Hair follicle dermal papilla cell (primary cell): ENCODE results near the gene SLC29A1. TPM values are rescaled to one million over a fixed set of nuclear protein-coding genes. Genes with fewer than 3 reads are reported as not detected.

Experiments
- small RNA-seq: library from RNA; depleted of rRNA; stranded (forward); fragments of <200 nt; gene quantifications from one replicate; pipeline ENCODE3, GENCODE V24; 2012
- total RNA-seq: library from RNA; depleted of rRNA; stranded (reverse); fragments of >200 nt; gene quantifications from 2 replicates; pipeline ENCODE4 v1.2.3, GENCODE V29; 2012

SLC29A1 gene
- total RNA-seq = 5.8 and 8.4 TPM in 2 replicates

DNA sequence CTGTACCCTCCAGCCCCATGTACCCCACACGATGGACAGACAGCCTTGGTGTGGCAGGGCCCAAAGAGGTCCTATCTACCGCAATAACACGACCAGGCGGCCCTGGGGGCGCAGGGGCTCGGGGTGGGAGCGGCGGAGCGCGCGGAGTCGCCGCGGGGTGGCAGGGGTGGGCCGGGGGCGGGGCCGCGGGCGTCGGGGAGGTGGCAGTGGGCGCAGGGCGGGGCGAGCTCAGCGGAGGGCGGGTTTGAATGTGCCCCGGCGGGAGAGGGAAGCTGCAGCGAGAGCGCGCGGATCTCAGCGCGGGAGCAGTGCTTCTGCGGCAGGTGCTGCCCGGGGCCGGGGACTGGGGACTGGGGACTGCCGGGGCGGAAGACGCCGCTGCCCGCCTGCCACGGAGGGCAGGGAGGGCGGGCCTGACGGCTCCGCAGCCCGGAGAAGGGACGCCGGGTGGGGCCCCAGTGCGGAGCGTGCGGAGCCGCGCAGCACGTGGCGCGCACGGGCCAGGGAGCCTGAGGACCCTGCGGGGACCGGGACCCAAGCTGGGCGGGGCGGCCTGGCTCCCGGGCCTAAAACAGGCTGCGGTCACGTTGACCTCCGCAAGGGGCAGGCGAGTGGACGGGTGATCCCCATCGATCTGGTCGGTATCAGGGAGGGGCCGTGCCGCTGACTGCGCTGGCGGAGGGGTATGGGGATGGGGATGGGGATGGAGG lies at the start of gene SLC29A1:
SLC29A1 (plus strand) TSS at position 277 of the 710 bp plus-strand sequence. CDS start 3,719 bp downstream, outside the sequence.

GRCh38 chr6:44216677-44217331 lies 6.6 kb upstream of the SLC29A1 start, which contains the start of gene MYMX:
Gene MYMX (plus strand): TSS chr6:44216926. CDS start chr6:44217472, 546 bp downstream.

GRCh38 chr6:44246663-44247337 lies 23.4 kb downstream of the SLC29A1 start, which contains the start of gene HSP90AB1:
Gene HSP90AB1 (plus strand): TSS chr6:44247101. CDS start chr6:44248630, 1,529 bp downstream.

DNA sequence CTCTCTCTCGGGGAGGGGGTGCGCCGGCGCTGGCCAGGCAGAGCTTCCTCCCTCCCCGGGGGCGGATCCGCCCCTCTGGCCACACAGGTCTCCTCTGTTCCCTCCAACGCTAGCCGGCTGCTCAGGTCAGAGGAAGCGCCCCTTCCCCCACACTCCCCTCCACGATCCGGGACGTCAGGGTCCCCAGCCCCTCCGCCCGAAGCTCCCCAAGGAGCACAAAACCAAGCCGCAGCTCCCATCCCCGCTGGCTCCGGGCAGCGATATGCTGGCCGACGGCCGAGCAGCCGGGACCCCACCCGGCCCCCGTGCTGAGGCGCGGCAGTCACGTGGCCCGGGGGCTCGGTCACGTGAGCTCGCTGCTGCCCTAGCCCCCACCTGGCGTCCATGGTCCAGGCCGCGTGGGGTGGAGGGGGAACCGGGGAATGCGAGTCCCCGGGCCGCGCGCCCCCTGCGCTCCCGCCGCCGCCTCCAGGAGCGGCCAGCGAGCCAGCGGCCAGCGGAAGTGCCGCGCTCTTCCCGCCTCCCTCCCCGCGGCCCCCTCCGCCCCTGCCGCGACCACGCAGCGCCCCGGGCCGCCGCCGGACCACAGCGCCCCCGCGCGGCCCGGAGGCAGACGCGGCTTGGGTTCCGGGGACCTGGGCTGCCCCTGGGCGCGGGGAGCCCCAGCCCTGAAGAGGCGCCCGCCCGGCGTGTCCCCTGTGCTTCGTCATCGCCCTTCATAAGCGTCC lies 33.8 kb downstream of the SLC29A1 start, which contains the start of gene SLC35B2:
SLC35B2 (minus strand) TSS at position 504 of the 728 bp plus-strand sequence; CDS start at position 386, 118 bp downstream.

DNA sequence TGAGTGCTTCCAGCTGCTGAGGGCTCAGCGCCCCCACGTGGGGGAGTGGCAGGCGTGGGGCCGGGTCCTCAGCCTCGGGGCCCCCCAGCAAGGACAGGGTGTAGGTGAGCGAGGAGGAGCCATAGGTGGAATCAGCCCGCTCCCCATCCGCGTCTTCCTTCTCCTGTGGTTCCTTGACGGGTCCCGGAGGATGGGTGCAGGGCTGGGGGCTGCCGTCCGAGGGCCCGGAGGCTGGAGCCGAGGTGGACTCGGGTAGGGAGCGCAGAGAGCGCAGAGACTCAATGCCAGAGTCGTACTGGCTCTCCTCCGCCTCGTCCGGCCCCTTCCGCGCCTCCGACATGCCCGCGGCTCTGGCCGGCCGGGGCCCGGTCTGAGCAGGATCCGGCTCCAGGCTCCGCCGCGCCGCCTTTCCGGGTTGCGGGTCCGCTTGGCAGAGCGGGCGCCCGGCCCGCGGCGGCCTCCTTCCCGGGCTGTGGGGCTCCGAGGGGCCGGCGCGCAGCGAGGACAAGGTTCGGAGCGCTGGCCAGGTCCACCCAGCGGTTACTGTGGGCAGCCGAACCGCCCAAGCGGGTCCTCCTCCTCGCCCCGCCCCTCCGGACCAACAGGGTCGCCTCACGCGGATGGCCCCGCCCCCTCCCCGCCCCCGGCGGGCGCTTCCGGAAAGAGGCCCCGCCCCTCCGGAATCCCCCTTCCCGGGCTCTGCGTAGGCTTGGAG lies 41.8 kb downstream of the SLC29A1 start, which contains the start of gene NFKBIE:
NFKBIE (minus strand) TSS at position 545 of the 715 bp plus-strand sequence; CDS start at position 340, 205 bp downstream.

GRCh38 chr6:44269921-44270525 lies 46.6 kb downstream of the SLC29A1 start, which contains the start of gene TMEM151B:
Gene TMEM151B (plus strand): TSS chr6:44270450. CDS start chr6:44270743, 293 bp downstream.

Small RNA genes lying within 50 kb of the gene (small RNA-seq; reads per million reads assigned to genes)
- gene RN7SL811P = not detected

Other genes starting within 250 kb of the SLC29A1 start
- gene MRPL14, start 96.1 kb upstream of the SLC29A1 start, total RNA-seq = 37.2 and 42.5 TPM in 2 replicates
- gene TMEM63B, start 96.0 kb upstream of the SLC29A1 start, total RNA-seq = 41.4 and 42.0 TPM in 2 replicates
- gene CAPN11, start 64.8 kb upstream of the SLC29A1 start, total RNA-seq = not detected in 2 replicates
- not detected in 2 replicates for gene MYMX, start 6.7 kb upstream of the SLC29A1 start, total RNA-seq
- 553 and 574 TPM in 2 replicates for gene HSP90AB1, start 23.5 kb downstream of the SLC29A1 start, total RNA-seq
- 78.7 and 82.2 TPM in 2 replicates for gene SLC35B2, start 33.9 kb downstream of the SLC29A1 start, total RNA-seq
- gene NFKBIE, start 42.0 kb downstream of the SLC29A1 start, total RNA-seq = 6.0 TPM in 2 replicates
- not detected in 2 replicates for gene TMEM151B, start 46.9 kb downstream of the SLC29A1 start, total RNA-seq
- 12.0 and 13.0 TPM in 2 replicates for gene AARS2, start 89.8 kb downstream of the SLC29A1 start, total RNA-seq
- gene SPATS1, start 119.1 kb downstream of the SLC29A1 start, total RNA-seq = not detected in 2 replicates
- 16.9 and 17.2 TPM in 2 replicates for gene CDC5L, start 164.1 kb downstream of the SLC29A1 start, total RNA-seq